HG03103 (cell line): ENCODE measurements around the gene AHR.
"Not testable (repeated sequence)": the region's sequence is repeated elsewhere in the genome, so short reads cannot be mapped to it uniquely, and the experiment has no call there.

Experiments
- ATAC-seq: cut with Tn5 transposase; IDR thresholded peaks from one replicate; pipeline ENCODE4 v1.9.1; 2021; ENCODE audit warnings: low read depth; ENCODE audit not compliant: unreplicated experiment

AHR gene

DNA sequence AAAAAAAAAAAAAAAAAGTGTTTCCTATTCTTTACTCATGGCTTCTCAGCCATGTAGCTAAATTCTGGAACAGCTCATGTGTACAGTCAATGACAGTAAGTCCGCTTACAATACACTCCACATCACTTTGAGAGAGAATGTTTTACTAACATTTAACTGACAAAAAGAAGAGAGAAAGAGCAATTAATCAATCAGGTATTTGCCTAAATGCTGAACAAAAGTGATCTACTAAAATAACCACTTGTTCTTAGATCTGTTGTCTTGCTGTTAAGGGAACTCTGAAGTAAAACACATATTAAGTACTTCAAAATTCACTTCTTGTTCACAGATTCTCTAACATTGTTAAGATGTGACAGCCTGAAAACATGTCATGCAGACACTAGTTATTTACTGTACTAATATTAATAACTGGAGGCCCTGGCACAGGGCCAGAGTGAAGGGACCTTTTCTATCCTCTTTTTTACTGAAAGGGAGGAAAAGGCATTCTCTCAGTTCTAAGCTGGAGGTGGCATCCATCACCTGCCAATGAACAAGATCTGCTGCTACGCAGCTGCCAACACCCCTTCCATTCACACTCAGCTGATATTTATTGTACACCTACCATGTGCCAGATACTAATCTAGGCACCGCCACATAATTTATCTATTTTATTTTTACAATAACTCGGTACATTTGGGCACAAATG lies 72.6 kb downstream of the AHR start:
- ATAC-seq: no peak

GRCh38 chr7:17371671-17372524 lies 73.4 kb downstream of the AHR start:
- no peak for ATAC-seq

DNA sequence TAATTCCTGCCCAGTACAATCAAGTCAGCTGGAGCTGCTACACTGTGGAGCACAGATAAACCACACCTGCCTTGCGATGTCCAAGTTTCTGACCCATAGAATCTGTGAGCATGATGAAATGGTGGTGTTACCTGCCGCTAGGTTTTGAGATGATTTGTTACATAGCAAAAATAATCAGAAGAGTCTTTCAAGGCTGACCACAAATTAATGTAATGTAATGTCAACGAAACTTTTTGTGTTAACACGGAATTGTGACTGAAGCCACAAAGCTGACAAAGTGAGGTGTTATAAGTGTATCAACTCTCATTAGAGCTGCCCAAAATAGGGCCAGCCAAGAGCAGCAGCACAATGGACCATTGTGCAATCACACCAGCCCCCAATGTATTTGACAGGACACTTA lies 75.7 kb downstream of the AHR start:
- ATAC-seq: no peak

DNA sequence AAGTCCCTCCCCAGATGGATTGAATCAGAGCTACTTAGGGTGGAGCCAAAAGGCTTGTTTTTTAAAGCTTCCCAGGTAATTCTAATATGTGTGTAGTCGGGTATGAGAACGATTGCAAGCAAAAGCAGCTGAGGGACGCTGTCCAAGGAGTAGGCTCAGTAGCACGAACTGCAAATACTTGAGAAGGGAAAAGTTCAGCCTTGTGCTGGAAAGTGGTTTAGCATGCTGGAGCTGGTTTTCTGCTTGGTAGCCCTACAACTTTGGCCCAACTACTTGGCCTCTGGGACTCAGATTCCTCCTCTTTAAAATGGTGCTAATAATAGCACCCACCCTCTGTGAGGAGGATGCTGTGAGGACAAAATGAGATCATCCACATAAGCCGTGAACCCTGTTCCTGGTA lies 76.2 kb downstream of the AHR start:
- no peak for ATAC-seq

DNA sequence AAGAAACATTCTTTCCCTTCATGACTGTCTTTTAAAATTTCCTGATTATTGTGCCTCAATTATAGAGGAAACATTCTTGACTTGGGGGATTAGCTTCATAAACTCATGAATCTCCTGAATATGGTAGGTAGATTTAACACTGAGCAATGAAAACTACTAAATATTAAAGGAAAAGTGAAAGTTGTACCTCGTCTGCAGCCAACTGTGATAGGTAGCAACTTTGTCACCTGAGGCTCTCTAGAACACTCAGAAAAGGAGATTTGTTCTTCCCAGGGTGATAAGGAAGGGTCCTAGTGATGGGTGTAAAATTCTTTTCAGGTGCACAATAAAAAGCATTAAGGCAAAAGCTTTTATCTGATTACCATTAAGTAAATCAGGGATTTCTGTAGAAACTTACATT lies 78.1 kb downstream of the AHR start:
- no peak for ATAC-seq

DNA sequence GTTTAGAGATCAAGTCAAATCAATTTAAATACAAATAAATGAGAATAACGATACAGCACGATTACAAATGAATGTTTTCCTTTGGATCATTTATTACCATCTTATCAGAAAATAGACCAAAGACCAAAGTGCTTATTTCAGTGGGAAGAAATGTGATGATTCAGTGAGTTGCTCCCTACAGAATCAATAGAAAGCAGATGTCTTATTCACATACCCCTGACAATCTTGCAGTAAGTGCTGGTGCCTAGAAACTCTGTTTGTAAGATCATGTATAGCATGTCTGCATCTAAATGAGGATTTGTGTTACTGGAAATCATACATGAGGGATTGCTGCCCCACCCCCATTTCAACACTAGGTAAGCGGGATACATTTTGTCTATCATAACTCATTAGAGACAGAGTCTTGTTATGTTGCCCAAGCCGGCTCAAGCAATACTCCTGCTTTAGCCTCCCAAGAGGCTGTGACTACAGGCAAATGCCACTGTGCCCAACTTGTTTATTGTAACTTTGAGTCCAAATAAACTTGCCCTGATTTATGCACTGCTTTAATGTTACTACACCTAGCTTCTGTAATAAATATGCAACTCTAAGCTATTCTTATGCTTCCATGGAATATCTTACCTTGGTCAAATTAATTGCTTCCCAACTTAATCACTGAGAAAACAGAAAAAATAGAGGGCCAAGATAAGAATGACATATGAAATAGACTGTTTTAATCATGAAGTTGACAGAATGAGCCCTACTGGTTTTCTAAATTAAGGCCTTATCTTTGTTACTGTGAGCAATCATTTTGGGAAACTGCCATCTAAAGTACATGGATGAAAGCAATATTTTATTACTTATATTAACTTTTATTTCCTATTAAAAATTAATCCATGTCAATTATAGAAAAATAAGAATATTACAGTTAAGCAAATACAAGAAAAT lies 82.5 kb downstream of the AHR start:
- ATAC-seq: no peak

DNA sequence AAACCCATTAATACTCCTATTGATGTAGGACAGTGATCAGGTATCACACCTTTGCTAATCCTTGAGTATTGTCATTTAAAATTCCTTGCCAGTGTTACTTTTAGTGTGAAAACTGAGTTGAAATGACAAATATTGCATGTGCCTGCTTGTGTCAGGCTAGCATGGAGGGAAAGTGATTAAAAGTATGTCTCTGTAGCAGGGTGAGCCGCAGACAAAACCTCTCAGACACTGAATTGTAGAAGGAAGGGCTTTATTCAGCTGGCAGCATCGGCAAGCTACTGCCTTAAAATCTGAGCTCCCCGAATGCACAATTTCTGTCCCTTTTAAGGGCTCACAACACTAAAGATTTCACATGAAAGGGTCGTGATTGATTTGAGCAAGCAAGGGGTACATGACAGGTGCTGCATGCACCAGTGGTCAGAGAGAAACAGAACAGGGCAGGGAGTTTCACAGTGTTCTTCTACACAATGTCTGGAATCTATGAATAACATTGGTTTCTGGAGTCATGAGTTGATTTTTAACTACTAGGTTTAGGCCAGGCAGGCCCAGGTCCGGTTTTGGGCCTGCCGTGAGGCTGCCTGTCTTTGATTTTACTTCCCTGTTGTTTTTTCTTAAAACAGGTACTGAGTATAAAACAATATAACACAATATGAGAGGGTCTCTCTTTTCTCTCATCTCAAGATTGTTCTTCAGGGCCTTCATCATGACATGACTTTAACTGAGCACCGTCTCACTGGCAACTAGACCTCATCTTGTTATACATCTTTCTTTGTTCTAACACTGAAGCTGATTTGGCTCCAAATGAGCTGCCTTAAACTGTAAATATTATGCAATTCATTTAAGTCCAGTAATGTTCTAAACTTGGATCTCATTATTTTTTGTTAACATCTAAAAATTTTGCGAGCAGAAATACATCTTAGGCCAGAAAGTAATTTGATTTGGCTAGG lies 84.2 kb downstream of the AHR start:
- ATAC-seq: not testable (repeated sequence)

DNA sequence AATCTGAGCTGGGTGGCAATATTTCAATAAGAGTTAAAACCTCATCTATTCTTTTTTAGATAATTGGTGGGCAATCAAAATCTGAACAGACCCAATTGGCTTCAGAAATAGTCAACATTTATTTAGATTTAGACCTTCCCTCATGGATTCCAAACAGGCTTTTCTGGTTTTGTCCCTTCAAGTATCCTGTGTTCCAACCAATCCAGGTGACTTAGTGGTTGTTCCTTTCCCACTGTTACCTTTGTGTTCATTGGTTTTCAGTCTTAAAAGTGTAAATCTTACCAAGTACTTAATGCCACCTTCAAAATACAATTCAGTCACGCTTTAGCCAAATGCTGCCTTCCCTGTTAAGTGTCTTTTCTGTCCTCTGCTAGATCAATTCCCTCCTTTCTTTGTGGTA lies 85.9 kb downstream of the AHR start:
- ATAC-seq: no peak

DNA sequence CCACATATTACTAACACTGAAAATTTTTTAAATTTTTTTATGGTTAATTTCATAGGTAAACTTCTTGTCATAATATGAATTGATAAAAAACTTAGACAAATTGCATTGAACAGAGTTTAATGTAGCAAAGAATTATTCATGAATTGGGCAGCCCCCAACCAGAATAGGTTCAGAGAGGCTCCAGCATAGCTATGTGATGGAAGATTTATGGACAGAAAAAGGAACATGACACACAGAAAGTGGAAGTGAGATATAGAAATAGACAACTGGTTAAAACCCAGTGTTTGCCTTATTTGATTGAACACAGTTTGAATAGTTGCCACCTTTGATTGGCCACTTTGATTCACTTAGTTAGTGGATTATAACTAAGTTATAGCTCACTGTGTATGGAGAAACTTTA lies 87.2 kb downstream of the AHR start:
- no peak for ATAC-seq

- no peak for ATAC-seq
These were observed 91.9 kb downstream of the AHR start for GRCh38 chr7:17390392-17390791.

- ATAC-seq: no peak
These were observed 92.9 kb downstream of the AHR start for GRCh38 chr7:17391366-17391765.

GRCh38 chr7:17392846-17393245 lies 94.4 kb downstream of the AHR start:
- no peak for ATAC-seq

GRCh38 chr7:17394563-17394962 lies 96.1 kb downstream of the AHR start:
- ATAC-seq: not testable (repeated sequence)
